GM18499 (cell line): ENCODE data around the gene GLS.
"Not testable (repeated sequence)": the region's sequence is repeated elsewhere in the genome, so short reads cannot be mapped to it uniquely, and the experiment has no call there.

Experiments used
- ATAC-seq: cut with Tn5 transposase; IDR thresholded peaks from one replicate; pipeline ENCODE4 v1.9.1; 2021; ENCODE audit warnings: moderate number of reproducible peaks; ENCODE audit not compliant: insufficient read depth, unreplicated experiment

GLS gene

GRCh38 chr2:190916829-190917228 lies 36.2 kb downstream of the GLS start:
- ATAC-seq, result no peak

- ATAC-seq, result no peak
Observed at GRCh38 chr2:190920085-190920484, 39.5 kb downstream of the GLS start.

GRCh38 chr2:190922376-190922775 lies 41.8 kb downstream of the GLS start:
- ATAC-seq, result no peak

- no peak for ATAC-seq
Observed at GRCh38 chr2:190927301-190927700, 46.7 kb downstream of the GLS start.

- ATAC-seq, result no peak
Observed at GRCh38 chr2:190929919-190930318, 49.3 kb downstream of the GLS start.

GRCh38 chr2:190930411-190930810 lies 49.8 kb downstream of the GLS start:
- no peak for ATAC-seq

- no peak for ATAC-seq
Observed at GRCh38 chr2:190932514-190932913, 51.9 kb downstream of the GLS start.

GRCh38 chr2:190933361-190933760 lies 52.7 kb downstream of the GLS start:
- no peak for ATAC-seq

- no peak for ATAC-seq
Observed at GRCh38 chr2:190935054-190935453, 54.4 kb downstream of the GLS start.

GRCh38 chr2:190938771-190939335 lies 58.2 kb downstream of the GLS start:
- no peak for ATAC-seq

- ATAC-seq, result no peak
Observed at GRCh38 chr2:190940454-190940853, 59.8 kb downstream of the GLS start.

GRCh38 chr2:190941571-190941970 lies 61.0 kb downstream of the GLS start:
- ATAC-seq, result no peak

GRCh38 chr2:190942697-190943096 lies 62.1 kb downstream of the GLS start:
- ATAC-seq, result no peak

GRCh38 chr2:190943706-190944105 lies 63.1 kb downstream of the GLS start:
- ATAC-seq, result no peak

- ATAC-seq, result no peak
Observed at GRCh38 chr2:190947141-190947540, 66.5 kb downstream of the GLS start.

GRCh38 chr2:190947711-190948251 lies 67.2 kb downstream of the GLS start:
- peak; percentile 46 for ATAC-seq

- no peak for ATAC-seq
Observed at GRCh38 chr2:190948671-190949070, 68.0 kb downstream of the GLS start.

GRCh38 chr2:190950566-190950991 lies 70.0 kb downstream of the GLS start:
- no peak for ATAC-seq

- ATAC-seq, result no peak
Observed at GRCh38 chr2:190953257-190953656, 72.6 kb downstream of the GLS start.

GRCh38 chr2:190959911-190960788 lies 79.5 kb downstream of the GLS start:
- no peak for ATAC-seq

- ATAC-seq, result not testable (repeated sequence)
Observed at GRCh38 chr2:190961117-190961516, 80.5 kb downstream of the GLS start.
